Osteoblast (primary cell): Measurements from ENCODE around the gene GSDME. TPM values are rescaled to one million over a fixed set of nuclear protein-coding genes. Genes with fewer than 3 reads are reported as not detected.

Experiments used
- DNase-seq: peaks from one replicate; pipeline ENCODE4 v3.0.0; 2011; ENCODE audit warnings: low spot score, mixed read lengths; ENCODE audit not compliant: insufficient read length; ENCODE audit errors: missing footprints
- H2AFZ ChIP-seq: 2 replicates; pipeline ENCODE4 v1.6.0; 2011; ENCODE audit warnings: mild to moderate bottlenecking, low read length
- H3K27ac ChIP-seq: 2 replicates; pipeline ENCODE4 v1.5.1; 2011; ENCODE audit warnings: mild to moderate bottlenecking, low read depth, low read length, moderate library complexity
- H3K27me3 ChIP-seq: 2 replicates; pipeline ENCODE4 v1.6.0; 2012; ENCODE audit warnings: mild to moderate bottlenecking, control low read depth, inconsistent platforms, low read length, moderate library complexity; ENCODE audit not compliant: insufficient read depth
- H3K36me3 ChIP-seq: 2 replicates; pipeline ENCODE4 v1.5.1; 2011; ENCODE audit warnings: mild to moderate bottlenecking, low read length, control low read depth, moderate library complexity; ENCODE audit not compliant: insufficient read depth
- H3K4me1 ChIP-seq: 2 replicates; pipeline ENCODE4 v1.5.1; 2011; ENCODE audit warnings: mild to moderate bottlenecking, low read length, control low read depth, moderate library complexity; ENCODE audit not compliant: insufficient read depth
- H3K4me2 ChIP-seq: 2 replicates; pipeline ENCODE4 v1.6.0; 2011; ENCODE audit warnings: mild to moderate bottlenecking, low read length; ENCODE audit not compliant: insufficient read depth
- H3K4me3 ChIP-seq: fragments of 200-600 bp; sonication (generic); 3 replicates; pipeline ENCODE4 v1.5.1; 2012; ENCODE audit warnings: mild to moderate bottlenecking, low read length, inconsistent platforms; ENCODE audit not compliant: insufficient read depth
- H3K79me2 ChIP-seq: 2 replicates; pipeline ENCODE4 v1.6.0; 2012; ENCODE audit warnings: mild to moderate bottlenecking, low read length, control low read depth, inconsistent platforms; ENCODE audit not compliant: insufficient read depth
- H3K9me3 ChIP-seq: 2 replicates; pipeline ENCODE4 v1.5.1; 2011; ENCODE audit warnings: low read depth, low read length, control low read depth
- H4K20me1 ChIP-seq: 2 replicates; pipeline ENCODE4 v1.6.0; 2012; ENCODE audit warnings: mild to moderate bottlenecking, low read length, control low read depth; ENCODE audit not compliant: insufficient read depth
- CTCF ChIP-seq: IDR thresholded peaks from 2 replicates; pipeline ENCODE4 v1.5.1; 2011; ENCODE audit warnings: mild to moderate bottlenecking, low read depth, low read length, moderate library complexity; ENCODE audit errors: extremely low read depth
- total RNA-seq: library from RNA; depleted of rRNA; stranded (reverse); fragments of >200 nt; gene quantifications from 2 replicates; pipeline ENCODE4 v1.2.3, GENCODE V29; 2012

Gene GSDME
- total RNA-seq, 1 donor, result 42.3 TPM

GRCh38 chr7:24700521-24701260 is 56.6 kb downstream of the GSDME start:
- Histone ChIP-seq H4K20me1 (peaks cover 3% of the 10 kb centered on the region), H3K9me3 (no peaks in the 10 kb centered on the region), H3K27me3 (no peaks in the 10 kb centered on the region), H3K4me3 (no peak overlapping the region), H3K4me1 (peaks cover 41% of the 10 kb centered on the region), H2AFZ (no peak overlapping the region), H3K4me2 (peak overlapping the region; percentile 46), H3K79me2 (no peaks in the 10 kb centered on the region), H3K36me3 (no peaks in the 10 kb centered on the region), H3K27ac (peak overlapping the region; percentile 13)
- TF ChIP-seq CTCF, result no peak
- no peak for DNase-seq

GRCh38 chr7:24698531-24699266 is 58.6 kb downstream of the GSDME start:
- no peak for DNase-seq
- Histone ChIP-seq H3K9me3 (no peaks in the 10 kb centered on the region), H3K27ac (no peak overlapping the region), H3K4me3 (no peak overlapping the region), H3K36me3 (no peaks in the 10 kb centered on the region), H2AFZ (no peak overlapping the region), H3K4me2 (no peak overlapping the region), H3K27me3 (no peaks in the 10 kb centered on the region), H3K79me2 (no peaks in the 10 kb centered on the region), H4K20me1 (peaks cover 3% of the 10 kb centered on the region), H3K4me1 (peaks cover 35% of the 10 kb centered on the region)
- TF ChIP-seq CTCF, result no peak

- no peak for TF ChIP-seq CTCF
- no peak overlapping the region for H2AFZ ChIP-seq
- H3K36me3 ChIP-seq, result no peaks in the 10 kb centered on the region
- H3K9me3 ChIP-seq, result no peaks in the 10 kb centered on the region
- H3K27ac ChIP-seq, result no peak overlapping the region
- no peaks in the 10 kb centered on the region for H4K20me1 ChIP-seq
- H3K27me3 ChIP-seq, result no peaks in the 10 kb centered on the region
- no peaks in the 10 kb centered on the region for H3K79me2 ChIP-seq
- H3K4me2 ChIP-seq, result no peak overlapping the region
- peaks cover 22% of the 10 kb centered on the region for H3K4me1 ChIP-seq
- DNase-seq, result no peak
- H3K4me3 ChIP-seq, result no peak overlapping the region
Observed at GRCh38 chr7:24697416-24697815, 59.8 kb downstream of the GSDME start.

GRCh38 chr7:24692592-24692991 is 64.7 kb downstream of the GSDME start:
- no peak for TF ChIP-seq CTCF
- H2AFZ ChIP-seq, result no peak overlapping the region
- DNase-seq, result no peak

More at GRCh38 chr7:24692592-24692991, 64.7 kb downstream of the GSDME start:
- no peaks in the 10 kb centered on the region for H4K20me1 ChIP-seq
- no peaks in the 10 kb centered on the region for H3K36me3 ChIP-seq
- no peaks in the 10 kb centered on the region for H3K27me3 ChIP-seq
- no peaks in the 10 kb centered on the region for H3K9me3 ChIP-seq
- no peak overlapping the region for H3K4me2 ChIP-seq
- no peak overlapping the region for H3K27ac ChIP-seq
- no peaks in the 10 kb centered on the region for H3K79me2 ChIP-seq
- no peaks in the 10 kb centered on the region for H3K4me1 ChIP-seq
- no peak overlapping the region for H3K4me3 ChIP-seq
